ENCODE data around the gene SHOC2.

DNA sequence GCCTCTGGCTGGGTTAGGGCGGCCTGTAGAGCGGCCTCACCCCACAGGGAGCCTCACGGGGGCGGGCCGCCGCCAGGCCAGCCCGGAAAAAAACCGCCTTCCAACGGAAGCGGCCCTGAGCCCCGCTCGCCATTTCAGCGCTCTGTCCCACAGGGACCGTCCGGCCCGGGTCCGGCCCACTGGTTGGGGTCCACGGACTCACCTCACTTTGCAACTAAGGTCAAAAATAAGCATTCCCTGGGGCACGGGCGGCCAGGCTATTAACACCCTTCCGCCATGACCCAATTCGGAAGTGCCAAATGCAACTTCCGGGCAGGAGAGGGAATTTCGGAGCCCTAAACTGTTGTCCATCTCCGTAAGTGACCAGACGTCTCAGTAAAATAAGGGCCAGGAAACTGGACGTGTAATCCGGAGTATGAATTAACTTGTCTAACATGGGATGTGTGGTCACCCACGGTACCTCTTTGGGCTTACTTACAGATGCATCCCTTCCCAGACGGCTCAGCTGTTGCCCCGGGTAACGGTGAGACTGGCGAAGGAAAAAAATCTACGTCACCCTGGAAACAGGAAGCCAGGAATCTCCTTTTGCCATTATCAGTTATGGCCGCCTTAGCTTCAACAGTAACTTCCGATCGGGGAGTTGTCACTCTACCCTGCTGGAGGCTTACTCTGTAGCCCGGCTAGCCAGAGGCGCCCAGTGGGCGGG lies 608 bp upstream of the SHOC2 start, which contains the start of gene BBIP1:
- TF ChIP-seq CTCF (IDR thresholded peaks at IDR 0.05) (no peak), POLR2A (IDR thresholded peaks at IDR 0.05) (no peak)
